Measurements from ENCODE around the gene NTM. TPM values are rescaled to one million over a fixed set of nuclear protein-coding genes. Genes with fewer than 3 reads are reported as not detected.
"Not testable (repeated sequence)": the region's sequence is repeated elsewhere in the genome, so short reads cannot be mapped to it uniquely, and the experiment has no call there.

The NTM gene
- not detected for polyA plus RNA-seq

DNA sequence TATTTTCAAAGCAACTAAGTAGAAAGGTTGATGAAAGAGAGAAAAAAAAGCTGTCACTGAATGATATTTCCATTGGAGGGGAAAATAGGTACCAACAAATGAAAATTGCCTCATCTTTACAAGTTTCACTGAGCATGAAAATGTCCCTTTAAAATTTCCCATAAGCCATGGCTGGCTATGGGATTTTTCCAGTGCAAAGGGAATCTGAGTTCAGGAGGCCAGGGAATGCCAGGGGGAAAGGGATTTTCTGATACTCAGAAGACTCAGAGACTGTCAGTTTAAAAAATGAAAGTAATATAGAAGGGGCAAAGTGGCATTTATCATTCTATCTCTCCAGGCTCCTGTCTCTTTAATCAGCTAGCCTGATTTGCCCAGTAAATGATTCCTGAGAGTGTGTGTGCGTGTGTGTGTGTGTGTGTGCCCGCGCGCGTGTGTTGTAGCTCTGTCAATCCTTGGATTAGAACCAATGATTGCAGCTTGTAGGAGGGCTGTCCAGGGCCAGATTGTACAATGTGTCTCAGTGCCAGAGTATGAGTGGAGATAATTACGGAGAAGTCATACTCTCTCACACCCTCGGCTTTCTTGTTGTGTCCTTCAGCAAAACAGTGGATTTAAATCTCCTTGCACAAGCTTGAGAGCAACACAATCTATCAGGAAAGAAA, at the start of gene NTM:
NTM (plus strand) TSS at position 526 of the 662 bp plus-strand sequence.
- no peak within 1 kb of the TSS for H3K27ac Mint-ChIP-seq
- peaks cover 0 to 2% (median 0%) of the 10 kb centered on the region in 3 donors for H3K9me3 Mint-ChIP-seq
- peaks cover 5% of the 10 kb centered on the region for H3K27me3 Mint-ChIP-seq
- H3K4me3 Mint-ChIP-seq, result peak within 1 kb of the TSS in 1 of 4 donors; percentile 13
- H3K4me1 Mint-ChIP-seq, result no peaks in the 10 kb centered on the region
- H3K36me3 Mint-ChIP-seq, result no peaks in the 10 kb centered on the region

DNA sequence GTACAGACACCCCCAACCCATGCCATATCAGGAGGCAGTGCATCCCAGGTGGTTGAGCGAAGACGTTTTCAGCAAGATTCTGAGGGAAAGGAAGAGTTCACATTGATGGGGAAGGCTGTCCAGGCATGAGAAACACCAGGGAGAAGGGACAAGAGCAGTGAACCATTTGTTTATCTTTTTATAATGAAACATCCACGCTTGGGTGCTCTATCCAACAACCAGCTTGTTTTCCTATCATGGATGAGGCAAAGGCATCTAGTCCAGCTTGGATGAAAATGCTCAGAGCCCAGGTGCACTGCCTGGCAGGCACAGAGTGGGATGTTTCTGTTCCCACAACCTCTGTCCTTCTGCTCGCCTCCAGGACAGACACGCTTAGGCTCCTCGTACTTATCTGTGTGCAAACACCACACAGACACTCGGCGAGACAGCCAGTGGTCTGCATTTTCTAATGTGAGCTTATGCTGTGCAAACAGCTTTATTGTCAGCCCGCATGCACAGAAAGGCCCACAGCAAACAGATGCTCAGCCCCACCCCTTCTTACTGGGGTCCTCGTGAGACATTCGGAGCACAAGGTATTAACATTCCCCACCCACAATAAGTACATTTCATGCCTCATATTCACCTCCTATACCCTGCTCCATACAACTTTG, 45.4 kb upstream of the NTM start:
- no peak overlapping the region for H3K4me3 Mint-ChIP-seq
- H3K4me1 Mint-ChIP-seq, result no peaks in the 10 kb centered on the region
- peaks cover 0 to 5% (median 3%) of the 10 kb centered on the region in 3 donors for H3K9me3 Mint-ChIP-seq
- no peak overlapping the region for H3K27ac Mint-ChIP-seq
- H3K36me3 Mint-ChIP-seq, result no peaks in the 10 kb centered on the region
- no peaks in the 10 kb centered on the region for H3K27me3 Mint-ChIP-seq

- Mint-ChIP-seq H3K36me3 (no peaks in the 10 kb centered on the region), H3K4me1 (no peaks in the 10 kb centered on the region), H3K9me3 (peaks cover 0 to 3% (median 2%) of the 10 kb centered on the region in 3 donors), H3K4me3 (no peak overlapping the region), H3K27me3 (no peaks in the 10 kb centered on the region), H3K27ac (no peak overlapping the region)
These were observed 43.6 kb upstream of the NTM start for GRCh38 chr11:131326829-131327228.

DNA sequence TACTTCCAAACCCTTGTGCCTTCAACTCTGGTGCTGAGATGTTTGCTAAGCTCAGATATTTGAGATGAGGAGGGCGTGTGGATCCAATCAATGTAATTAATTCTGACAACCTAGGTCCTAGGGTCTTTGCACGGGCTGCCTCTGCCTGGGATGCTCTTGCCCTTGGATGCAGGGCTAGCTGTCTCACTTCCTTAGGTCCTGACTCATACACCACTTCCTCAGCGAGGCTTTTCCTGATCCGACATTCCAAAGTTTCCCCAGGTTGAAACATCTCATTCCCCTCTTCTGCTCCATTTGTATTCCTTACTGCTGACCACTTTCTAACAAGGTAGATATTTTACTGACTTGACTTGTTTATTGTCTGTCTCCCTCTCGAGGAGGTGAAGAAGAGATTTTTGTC, 43.0 kb upstream of the NTM start:
- H3K36me3 Mint-ChIP-seq, result no peaks in the 10 kb centered on the region
- H3K9me3 Mint-ChIP-seq, result peaks cover 0 to 3% (median 2%) of the 10 kb centered on the region in 3 donors
- no peak overlapping the region for H3K4me3 Mint-ChIP-seq
- H3K4me1 Mint-ChIP-seq, result no peaks in the 10 kb centered on the region
- H3K27ac Mint-ChIP-seq, result no peak overlapping the region
- no peaks in the 10 kb centered on the region for H3K27me3 Mint-ChIP-seq

DNA sequence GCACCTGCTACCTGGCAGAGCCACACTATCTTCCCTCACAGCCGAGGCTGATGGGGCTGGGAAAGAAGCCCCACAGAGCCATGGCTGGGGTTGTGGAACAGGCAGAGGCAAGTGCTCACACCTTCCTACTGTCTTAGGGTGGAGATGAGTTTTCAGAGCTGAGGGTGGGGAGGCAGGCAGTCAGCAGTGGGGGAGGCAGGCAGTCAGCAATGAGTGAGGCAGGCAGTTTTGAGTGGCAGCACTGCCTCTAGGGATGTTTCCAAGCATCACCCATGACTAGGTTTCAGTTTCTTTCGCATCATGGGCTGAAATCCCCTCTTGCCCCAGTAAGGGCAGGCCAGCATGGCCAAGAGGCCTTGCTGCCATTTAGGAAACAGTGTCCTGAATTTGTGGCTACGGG, 41.6 kb upstream of the NTM start:
- Mint-ChIP-seq H3K4me1 (no peaks in the 10 kb centered on the region), H3K27me3 (no peaks in the 10 kb centered on the region), H3K4me3 (no peak overlapping the region), H3K9me3 (peaks cover 0 to 3% (median 2%) of the 10 kb centered on the region in 3 donors), H3K36me3 (no peaks in the 10 kb centered on the region), H3K27ac (no peak overlapping the region)

DNA sequence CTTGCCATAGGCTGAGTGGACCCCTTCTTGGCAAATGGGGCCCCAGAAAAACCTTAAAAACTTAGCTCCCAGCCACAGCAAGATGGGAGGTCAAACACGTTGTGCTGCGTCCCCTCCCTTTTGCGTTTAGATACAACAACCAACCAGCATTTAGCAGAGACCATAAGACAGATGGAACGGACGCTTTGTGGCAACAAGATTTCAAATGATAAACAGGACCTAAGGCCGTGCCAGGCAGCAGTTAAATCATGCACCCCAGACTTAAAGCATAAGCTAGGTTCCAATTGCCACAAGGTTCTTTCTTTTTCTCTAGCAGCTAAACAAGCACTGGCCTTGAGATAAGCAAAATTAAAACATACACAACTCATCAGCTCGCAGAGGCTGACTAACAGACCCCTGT, 39.4 kb upstream of the NTM start:
- Mint-ChIP-seq H3K36me3 (no peaks in the 10 kb centered on the region), H3K27me3 (no peaks in the 10 kb centered on the region), H3K4me3 (no peak overlapping the region), H3K4me1 (no peaks in the 10 kb centered on the region), H3K9me3 (peaks cover 0 to 3% (median 2%) of the 10 kb centered on the region in 3 donors), H3K27ac (no peak overlapping the region)

- no peak overlapping the region for H3K4me3 Mint-ChIP-seq
- H3K4me1 Mint-ChIP-seq, result no peaks in the 10 kb centered on the region
- H3K27ac Mint-ChIP-seq, result no peak overlapping the region
- H3K27me3 Mint-ChIP-seq, result no peaks in the 10 kb centered on the region
- no peaks in the 10 kb centered on the region for H3K36me3 Mint-ChIP-seq
- peaks cover 0 to 3% (median 2%) of the 10 kb centered on the region in 3 donors for H3K9me3 Mint-ChIP-seq
These were observed 38.9 kb upstream of the NTM start for GRCh38 chr11:131331546-131331945.

DNA sequence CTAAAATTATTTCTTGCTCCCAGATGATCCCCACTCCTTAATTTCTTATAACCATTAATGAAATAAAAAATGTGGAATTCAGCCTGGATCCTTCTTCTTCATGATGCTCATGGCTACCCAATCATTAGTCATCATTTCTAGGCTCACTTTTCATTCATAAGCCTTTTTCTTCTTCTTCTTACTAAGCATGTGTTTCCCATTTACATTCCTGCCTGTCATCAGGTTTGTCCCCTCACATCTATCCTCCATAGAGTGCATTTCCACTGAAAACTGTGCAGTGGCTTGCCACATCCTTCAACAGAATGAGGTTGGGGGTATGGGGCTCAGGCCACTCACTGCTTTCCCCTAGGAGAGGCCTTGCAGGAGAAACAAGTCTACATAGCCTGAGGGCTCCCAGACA, 35.8 kb upstream of the NTM start:
- no peak overlapping the region for H3K27ac Mint-ChIP-seq
- H3K4me3 Mint-ChIP-seq, result no peak overlapping the region
- no peaks in the 10 kb centered on the region for H3K36me3 Mint-ChIP-seq
- peaks cover 0 to 2% (median 0%) of the 10 kb centered on the region in 3 donors for H3K9me3 Mint-ChIP-seq
- no peaks in the 10 kb centered on the region for H3K4me1 Mint-ChIP-seq
- no peaks in the 10 kb centered on the region for H3K27me3 Mint-ChIP-seq

GRCh38 chr11:131341900-131342299, 28.5 kb upstream of the NTM start:
- not testable (repeated sequence) for H3K4me3 Mint-ChIP-seq, H3K27ac Mint-ChIP-seq, H3K27me3 Mint-ChIP-seq, H3K4me1 Mint-ChIP-seq, H3K36me3 Mint-ChIP-seq, H3K9me3 Mint-ChIP-seq

- H3K9me3 Mint-ChIP-seq, H3K27ac Mint-ChIP-seq, H3K27me3 Mint-ChIP-seq: not testable (repeated sequence)
These were observed 28.0 kb upstream of the NTM start for GRCh38 chr11:131342442-131342841.

DNA sequence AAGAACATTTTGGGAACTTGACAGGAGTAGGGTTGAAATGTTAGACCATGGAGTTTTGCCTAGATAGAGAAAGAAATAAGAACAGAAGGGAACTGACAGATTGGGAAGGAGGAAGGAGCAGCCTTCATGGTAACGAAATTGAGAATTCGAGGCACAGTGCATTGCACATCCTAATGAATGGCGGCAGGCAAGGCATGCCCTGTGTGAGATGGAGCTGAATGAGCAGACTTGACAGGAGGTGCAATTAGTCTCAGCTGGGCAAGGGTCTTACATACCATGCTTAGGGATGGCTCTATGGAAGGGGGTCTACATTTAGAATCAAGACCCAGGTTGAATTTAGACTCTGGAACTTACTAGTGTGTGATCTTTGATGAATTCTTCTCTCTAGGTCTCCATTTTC, 25.0 kb upstream of the NTM start:
- H3K4me3 Mint-ChIP-seq, result no peak overlapping the region
- H3K27me3 Mint-ChIP-seq, result no peaks in the 10 kb centered on the region
- H3K36me3 Mint-ChIP-seq, result no peaks in the 10 kb centered on the region
- no peak overlapping the region for H3K27ac Mint-ChIP-seq
- H3K4me1 Mint-ChIP-seq, result no peaks in the 10 kb centered on the region
- no peaks in the 10 kb centered on the region for H3K9me3 Mint-ChIP-seq

More at GRCh38 chr11:131342442-131342841, 28.0 kb upstream of the NTM start:
- H3K4me3 Mint-ChIP-seq, H3K36me3 Mint-ChIP-seq, H3K4me1 Mint-ChIP-seq: not testable (repeated sequence)

- Mint-ChIP-seq H3K36me3 (no peaks in the 10 kb centered on the region), H3K4me3 (no peak overlapping the region), H3K9me3 (peaks cover 0 to 12% (median 0%) of the 10 kb centered on the region in 3 donors), H3K4me1 (no peaks in the 10 kb centered on the region), H3K27me3 (no peaks in the 10 kb centered on the region), H3K27ac (no peak overlapping the region)
These were observed 20.9 kb upstream of the NTM start for GRCh38 chr11:131349368-131350086.

DNA sequence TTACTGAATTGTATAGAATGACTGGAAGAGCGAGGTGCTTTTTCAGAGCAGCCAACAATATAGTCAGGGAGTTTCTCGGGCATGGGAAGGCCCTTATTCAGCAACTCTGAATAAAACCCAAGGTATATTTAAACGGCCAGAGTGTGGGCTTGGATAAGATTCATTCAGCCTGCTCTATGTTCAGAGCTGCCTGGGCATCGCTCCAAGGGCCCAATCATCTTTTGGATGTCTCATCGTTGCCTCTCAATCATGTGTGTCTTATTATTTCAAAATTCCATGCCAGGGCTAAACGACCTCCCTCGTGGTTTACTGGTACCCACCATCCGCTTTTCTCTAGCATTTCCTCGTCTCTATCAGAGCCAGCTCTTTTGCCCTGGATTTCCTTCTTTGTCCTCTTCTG, 19.5 kb upstream of the NTM start:
- H3K9me3 Mint-ChIP-seq, result peaks cover 0 to 12% (median 2%) of the 10 kb centered on the region in 3 donors
- H3K4me3 Mint-ChIP-seq, result no peak overlapping the region
- H3K36me3 Mint-ChIP-seq, result no peaks in the 10 kb centered on the region
- no peak overlapping the region for H3K27ac Mint-ChIP-seq
- no peaks in the 10 kb centered on the region for H3K27me3 Mint-ChIP-seq
- no peaks in the 10 kb centered on the region for H3K4me1 Mint-ChIP-seq

DNA sequence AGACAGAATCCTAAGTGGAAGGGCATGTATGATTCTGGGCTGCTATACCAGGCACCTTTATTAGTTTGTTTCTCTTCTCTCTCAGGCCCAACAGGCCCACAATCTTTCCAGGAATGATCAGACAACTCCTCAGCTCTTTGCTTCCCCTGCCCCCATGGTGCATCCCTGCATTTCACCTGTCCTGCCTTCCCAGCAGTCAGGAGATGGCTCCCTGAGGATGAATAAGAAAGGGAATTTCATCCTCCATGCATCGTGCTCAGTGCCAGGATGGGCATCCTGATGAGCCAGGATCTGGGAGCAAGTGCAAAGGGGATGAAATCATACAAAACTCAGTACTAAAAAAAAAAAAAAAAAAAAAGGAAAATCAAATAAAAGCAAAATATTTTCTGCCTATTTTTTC, 18.6 kb upstream of the NTM start:
- Mint-ChIP-seq H3K4me1 (no peaks in the 10 kb centered on the region), H3K27ac (no peak overlapping the region), H3K9me3 (peaks cover 0 to 12% (median 3%) of the 10 kb centered on the region in 3 donors), H3K27me3 (no peaks in the 10 kb centered on the region), H3K4me3 (no peak overlapping the region), H3K36me3 (no peaks in the 10 kb centered on the region)

DNA sequence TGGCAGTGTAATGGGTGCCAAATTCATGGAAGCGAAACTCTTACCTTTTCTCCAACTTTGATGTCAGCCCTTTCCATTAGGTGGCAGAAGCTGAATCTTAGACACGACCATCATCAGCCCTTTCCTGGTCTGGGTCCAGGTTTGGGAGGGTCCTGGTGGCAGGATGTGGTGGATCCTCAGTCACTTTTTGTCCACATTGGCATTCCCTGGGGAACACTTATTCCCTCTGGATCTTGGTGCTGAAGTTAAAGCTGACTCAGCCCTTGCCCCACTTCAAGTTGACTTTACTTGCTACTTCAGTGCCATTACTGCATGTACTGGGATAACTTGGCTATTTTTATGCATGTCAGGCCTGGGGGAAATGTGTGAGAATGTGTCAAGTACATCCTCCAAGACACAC, 16.6 kb upstream of the NTM start:
- Mint-ChIP-seq H3K27me3 (no peaks in the 10 kb centered on the region), H3K4me1 (no peaks in the 10 kb centered on the region), H3K36me3 (no peaks in the 10 kb centered on the region), H3K27ac (no peak overlapping the region), H3K9me3 (peaks cover 0 to 12% (median 3%) of the 10 kb centered on the region in 3 donors), H3K4me3 (no peak overlapping the region)

Data from IgD-negative memory B cell (primary cell).